HG03060 (cell line): ENCODE measurements around the gene FAM193A.
"Not testable (repeated sequence)": the region's sequence is repeated elsewhere in the genome, so short reads cannot be mapped to it uniquely, and the experiment has no call there.

Source experiments
- ATAC-seq: cut with Tn5 transposase; IDR thresholded peaks from one replicate; pipeline ENCODE4 v1.9.1; 2021; ENCODE audit warnings: low read depth, moderate number of reproducible peaks; ENCODE audit not compliant: unreplicated experiment

Gene FAM193A

GRCh38 chr4:2648159-2648814, 111.8 kb downstream of the FAM193A start:
- no peak for ATAC-seq

- ATAC-seq: no peak
Measured at GRCh38 chr4:2649604-2650114, 113.2 kb downstream of the FAM193A start.

- ATAC-seq: no peak
Measured at GRCh38 chr4:2650276-2650675, 113.8 kb downstream of the FAM193A start.

GRCh38 chr4:2651546-2651945, 115.1 kb downstream of the FAM193A start:
- ATAC-seq: no peak

GRCh38 chr4:2651998-2652397, 115.6 kb downstream of the FAM193A start:
- ATAC-seq: no peak

GRCh38 chr4:2652415-2653160, 116.1 kb downstream of the FAM193A start:
- no peak for ATAC-seq

- no peak for ATAC-seq
Measured at GRCh38 chr4:2660596-2661211, 124.3 kb downstream of the FAM193A start.

- no peak for ATAC-seq
Measured at GRCh38 chr4:2662598-2662997, 126.2 kb downstream of the FAM193A start.

- ATAC-seq: no peak
Measured at GRCh38 chr4:2663275-2663674, 126.8 kb downstream of the FAM193A start.

GRCh38 chr4:2666722-2667247, 130.3 kb downstream of the FAM193A start:
- ATAC-seq: no peak

GRCh38 chr4:2667428-2667827, 131.0 kb downstream of the FAM193A start:
- no peak for ATAC-seq

- no peak for ATAC-seq
Measured at GRCh38 chr4:2671267-2671895, 134.9 kb downstream of the FAM193A start.

GRCh38 chr4:2672082-2672481, 135.6 kb downstream of the FAM193A start:
- no peak for ATAC-seq

- ATAC-seq: no peak
Measured at GRCh38 chr4:2672700-2673099, 136.3 kb downstream of the FAM193A start.

- no peak for ATAC-seq
Measured at GRCh38 chr4:2673157-2673556, 136.7 kb downstream of the FAM193A start.

GRCh38 chr4:2679762-2680161, 143.3 kb downstream of the FAM193A start:
- ATAC-seq: not testable (repeated sequence)

GRCh38 chr4:2684486-2684885, 148.0 kb downstream of the FAM193A start:
- no peak for ATAC-seq

GRCh38 chr4:2685541-2685940, 149.1 kb downstream of the FAM193A start:
- ATAC-seq: no peak

GRCh38 chr4:2686379-2687265, 150.2 kb downstream of the FAM193A start:
- no peak for ATAC-seq

GRCh38 chr4:2688281-2688680, 151.8 kb downstream of the FAM193A start:
- no peak for ATAC-seq
